Fibroblast of skin of left quadriceps (primary cell): Measurements from ENCODE around the gene GDE1.

ENCODE experiments used
- DNase-seq, 2 experiments: peaks; one replicate each; pipeline ENCODE4 v3.0.0-alpha.2; 2013; ENCODE audit warnings: low read depth in 2 of 2

Gene GDE1

DNA sequence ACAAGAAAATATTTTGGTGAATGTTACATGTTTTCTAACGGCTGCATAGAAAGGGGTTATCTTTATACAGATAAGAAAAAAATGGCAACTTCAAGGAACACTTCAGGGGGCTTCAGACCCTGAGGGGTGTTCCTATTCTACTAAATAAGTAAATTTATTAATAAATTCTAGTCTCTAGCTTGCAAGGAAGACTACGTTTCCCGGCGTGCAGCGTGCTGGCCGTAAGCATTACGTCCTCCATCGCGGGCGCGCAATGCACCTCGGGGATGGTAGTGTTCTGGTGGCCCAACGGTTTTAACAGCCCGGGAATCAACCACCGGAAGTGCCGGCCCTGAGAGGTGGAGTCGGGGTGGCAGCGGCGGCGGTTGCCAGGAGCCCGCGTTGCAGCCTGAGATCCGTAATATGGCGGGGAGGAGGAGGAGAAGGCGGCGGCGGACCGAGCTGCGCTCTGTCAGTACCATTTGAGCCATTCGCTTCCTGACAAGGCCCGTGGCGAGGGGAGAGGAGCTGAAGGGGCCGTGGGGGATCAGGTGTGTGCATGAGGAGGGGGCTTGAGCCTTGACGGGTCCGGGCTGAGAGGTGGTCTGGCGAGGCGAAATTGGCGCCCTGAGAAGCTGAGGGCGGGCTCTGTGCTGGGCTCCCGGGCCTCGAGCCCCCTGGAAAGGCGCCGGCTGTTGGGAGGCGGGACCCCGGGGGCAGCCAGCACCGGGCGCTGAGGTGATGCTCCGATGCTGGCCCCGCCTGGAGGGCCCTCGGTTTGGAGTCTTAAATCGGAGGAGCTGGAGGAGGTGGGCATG is 1.9 kb upstream of the GDE1 start, which contains the start of gene CCP110:
Gene CCP110, plus strand, starts transcription at position 384 of the 797 bp plus-strand sequence. CDS start 3,940 bp downstream, outside the sequence.
- DNase-seq, result peak; percentile 88 to 89

DNA sequence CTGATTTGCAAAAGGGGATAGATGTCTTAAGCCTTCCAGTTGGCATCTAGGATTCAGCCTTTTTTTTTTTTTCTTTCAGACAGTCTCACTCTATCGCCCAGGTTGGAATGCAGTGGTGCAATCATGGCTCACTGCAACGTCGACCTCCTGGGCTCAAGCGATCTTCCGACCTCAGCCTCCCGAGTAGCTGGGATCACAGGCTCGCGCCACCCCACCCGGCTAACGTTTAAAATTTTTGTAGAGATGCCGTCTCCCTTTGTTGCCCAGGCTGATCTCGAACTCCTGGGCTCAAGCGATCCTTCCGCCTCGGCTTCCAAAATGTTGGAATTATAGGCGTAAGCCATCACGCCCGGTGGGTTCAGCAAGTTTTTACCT is 1.3 kb upstream of the GDE1 start:
- DNase-seq, result no peak

- no peak for DNase-seq
Observed at GRCh38 chr16:19522760-19523159, 862 bp upstream of the GDE1 start.

DNA sequence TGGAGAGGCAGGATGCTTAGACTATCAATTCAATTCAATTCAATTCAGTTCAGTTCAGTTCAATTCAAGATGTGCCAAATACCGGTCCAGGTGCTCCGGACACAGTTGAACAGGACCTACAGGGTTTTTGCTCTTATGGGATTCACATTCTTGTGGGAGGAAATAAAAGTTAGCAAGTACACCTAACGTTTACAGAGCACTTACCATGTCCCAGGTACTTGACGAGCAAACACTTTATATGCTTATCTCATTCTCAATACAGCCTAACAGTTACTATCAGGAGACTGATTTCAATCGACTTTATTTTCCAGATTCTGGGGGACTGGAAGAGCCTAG is 467 bp upstream of the GDE1 start:
- DNase-seq, result no peak

DNA sequence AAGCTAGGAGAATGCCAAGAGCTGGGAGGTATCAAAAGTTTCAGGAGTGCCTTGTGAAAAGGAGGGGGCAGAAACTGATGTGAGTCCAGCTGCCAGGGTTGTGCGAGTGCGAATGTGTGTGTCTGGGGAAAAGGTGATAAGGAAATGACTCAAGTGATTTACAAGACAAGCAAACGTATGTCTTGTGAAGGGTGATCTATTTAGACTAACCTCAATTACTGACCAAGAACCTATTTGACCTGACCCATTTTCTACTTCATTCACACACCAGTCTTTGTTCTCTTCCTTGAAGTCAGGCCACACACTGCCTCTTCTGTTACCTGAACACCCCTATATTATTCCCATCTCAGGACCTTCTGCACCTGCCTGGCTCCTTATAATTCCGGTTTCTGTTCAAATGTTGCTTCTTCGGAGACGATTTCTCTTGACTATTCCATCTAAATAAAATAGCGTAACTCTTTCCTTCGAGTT is 1.0 kb downstream of the GDE1 start:
- DNase-seq, result no peak

DNA sequence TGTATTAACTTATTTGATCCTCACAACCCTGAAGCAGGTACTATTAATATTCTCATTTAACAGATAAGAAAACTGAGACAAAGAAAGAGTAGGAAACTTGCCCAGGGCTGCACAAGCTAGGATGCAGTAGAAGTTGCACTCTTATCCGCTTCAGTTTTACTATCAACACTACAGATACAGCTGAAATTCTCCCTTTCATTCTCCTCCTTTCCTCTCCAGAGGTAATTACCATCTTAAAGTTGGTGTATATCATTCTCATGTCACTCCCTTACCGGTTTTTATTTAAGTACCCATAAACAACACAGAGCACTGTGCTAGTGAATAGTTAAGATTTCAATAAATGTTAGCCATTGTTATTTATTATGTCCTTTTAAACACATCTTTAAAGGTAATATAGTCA is 3.5 kb downstream of the GDE1 start:
- no peak for DNase-seq

GRCh38 chr16:19517424-19518089 is 4.3 kb downstream of the GDE1 start:
- no peak for DNase-seq

DNA sequence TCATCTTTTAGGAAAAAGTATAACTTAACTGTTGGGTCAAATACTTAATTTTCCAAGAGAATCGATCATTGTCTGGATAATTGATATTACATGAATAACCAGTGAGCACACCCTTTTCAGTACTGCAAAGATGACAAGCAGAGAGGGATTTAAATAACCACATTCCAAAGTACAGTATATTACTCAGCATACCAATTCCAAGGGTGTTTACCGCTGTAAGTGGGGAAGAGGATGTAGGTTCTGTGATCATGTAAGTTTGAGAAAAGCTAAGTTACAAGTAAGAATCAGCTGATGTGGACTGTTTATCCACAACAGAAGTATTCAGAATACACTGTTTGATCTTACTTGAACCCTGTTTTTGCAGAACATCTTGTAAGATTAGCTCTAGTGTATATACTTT is 6.1 kb downstream of the GDE1 start:
- no peak for DNase-seq

- DNase-seq, result no peak
Observed at GRCh38 chr16:19513377-19514053, 8.4 kb downstream of the GDE1 start.

DNA sequence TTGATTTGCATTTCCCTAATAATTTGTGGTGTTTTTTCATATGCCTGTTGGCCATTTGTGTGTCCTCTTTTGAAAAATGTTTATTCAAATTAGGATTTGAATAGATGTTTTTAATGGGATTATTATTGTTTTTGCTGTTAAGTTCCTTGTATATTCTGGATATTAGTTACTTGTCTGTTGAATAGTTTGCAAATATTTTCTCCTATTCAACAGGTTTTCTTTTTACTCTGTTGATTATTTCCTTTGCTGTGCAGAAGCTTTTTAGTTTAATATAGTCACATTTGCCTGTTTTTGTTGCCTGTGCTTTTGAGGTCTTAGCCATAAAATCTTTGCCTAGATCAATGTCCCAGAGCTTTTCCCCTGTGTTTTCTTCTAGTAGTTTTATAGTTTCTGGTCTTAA is 9.6 kb downstream of the GDE1 start:
- DNase-seq, result no peak

GRCh38 chr16:19507867-19508266 is 14.0 kb downstream of the GDE1 start:
- no peak for DNase-seq

GRCh38 chr16:19506965-19507364 is 14.9 kb downstream of the GDE1 start:
- DNase-seq, result no peak

DNA sequence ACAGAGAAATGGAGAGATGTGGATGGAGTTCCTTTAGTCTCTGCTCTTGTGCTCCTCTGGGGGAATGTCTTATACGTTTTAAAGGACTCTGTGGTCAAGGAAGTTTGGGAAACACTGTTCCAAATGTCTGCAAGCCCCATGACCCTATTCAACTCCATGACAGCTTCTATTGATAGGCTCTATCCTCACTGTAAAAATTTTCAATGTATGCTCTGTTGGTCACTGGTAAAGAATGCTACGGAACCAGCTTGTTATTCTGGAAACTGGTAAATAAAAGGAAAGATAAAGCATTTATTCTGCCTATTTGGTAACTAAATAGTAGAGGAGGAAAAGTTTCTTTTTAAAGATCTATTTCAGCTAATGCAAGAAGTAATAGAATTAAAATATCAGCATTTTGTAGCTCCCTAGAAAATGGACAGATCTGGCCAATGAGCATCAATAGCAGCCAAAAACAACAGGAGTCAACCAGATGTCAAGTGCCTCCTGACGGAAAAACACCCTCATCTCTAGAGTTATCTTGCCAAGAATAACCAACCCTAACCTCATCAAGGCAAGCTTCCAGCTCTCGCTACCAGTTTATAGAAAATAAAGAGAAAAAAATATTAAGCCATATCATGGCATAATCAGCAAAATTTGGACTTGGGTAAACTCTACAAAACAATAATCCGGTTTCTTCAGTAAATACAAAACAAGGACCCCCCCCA is 16.1 kb downstream of the GDE1 start:
- no peak for DNase-seq

GRCh38 chr16:19503461-19504075 is 18.3 kb downstream of the GDE1 start:
- no peak for DNase-seq

DNA sequence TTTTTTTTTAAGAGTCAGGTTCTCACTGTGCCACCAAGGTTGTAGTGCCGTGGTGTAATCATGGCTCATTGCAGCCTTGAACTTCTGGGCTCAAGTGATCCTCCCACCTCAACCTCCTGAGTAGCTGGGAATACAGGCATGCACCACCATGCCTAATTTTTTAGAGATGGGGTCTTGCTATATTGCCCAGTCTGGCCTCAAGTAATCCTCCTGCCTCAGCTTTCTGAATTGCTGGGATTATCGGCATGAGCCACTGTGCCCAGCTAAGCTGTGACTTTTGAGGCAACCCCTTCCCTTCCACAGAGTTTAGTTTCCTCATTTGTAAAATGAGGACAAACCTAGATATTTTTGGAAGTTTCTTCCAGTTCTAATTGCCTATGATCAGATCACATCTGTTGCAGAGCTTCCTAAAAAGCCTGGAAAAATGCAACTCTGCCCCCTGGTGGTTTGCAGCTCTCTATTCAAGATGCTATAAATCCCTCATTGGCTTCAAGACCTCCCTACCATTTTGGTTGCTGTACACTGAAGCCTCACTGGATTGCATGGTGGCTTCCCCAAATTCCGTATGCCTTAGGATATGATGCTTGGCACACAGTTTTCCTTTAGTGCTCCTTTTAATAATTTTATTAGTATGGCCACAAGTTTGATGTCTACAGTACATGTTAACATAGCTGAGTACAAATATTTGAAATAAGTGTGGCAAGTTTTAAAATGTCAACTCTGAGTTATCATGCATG is 19.3 kb downstream of the GDE1 start:
- DNase-seq, result peak; percentile 45 to 48

DNA sequence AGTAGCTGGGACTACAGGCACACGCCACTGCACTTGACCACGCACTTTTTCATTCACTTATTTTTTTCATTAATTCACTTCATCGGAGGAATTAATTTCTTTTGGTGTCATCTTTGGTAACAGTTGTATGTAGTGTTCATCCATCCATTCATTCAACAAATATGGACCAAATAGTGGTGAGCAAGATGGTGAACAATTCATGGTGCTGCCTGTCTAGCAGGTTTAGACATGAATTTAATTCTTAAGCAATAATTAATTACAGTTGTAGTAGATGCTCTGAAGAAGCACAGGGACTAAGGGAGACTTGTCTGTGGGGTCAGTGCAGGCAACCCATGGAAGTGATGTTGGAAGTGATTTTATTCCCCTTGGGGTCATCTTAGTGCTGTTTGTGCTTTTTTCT is 22.4 kb downstream of the GDE1 start:
- DNase-seq, result no peak

- no peak for DNase-seq
Observed at GRCh38 chr16:19499006-19499405, 22.9 kb downstream of the GDE1 start.

GRCh38 chr16:19497176-19497575 is 24.7 kb downstream of the GDE1 start:
- no peak for DNase-seq

DNA sequence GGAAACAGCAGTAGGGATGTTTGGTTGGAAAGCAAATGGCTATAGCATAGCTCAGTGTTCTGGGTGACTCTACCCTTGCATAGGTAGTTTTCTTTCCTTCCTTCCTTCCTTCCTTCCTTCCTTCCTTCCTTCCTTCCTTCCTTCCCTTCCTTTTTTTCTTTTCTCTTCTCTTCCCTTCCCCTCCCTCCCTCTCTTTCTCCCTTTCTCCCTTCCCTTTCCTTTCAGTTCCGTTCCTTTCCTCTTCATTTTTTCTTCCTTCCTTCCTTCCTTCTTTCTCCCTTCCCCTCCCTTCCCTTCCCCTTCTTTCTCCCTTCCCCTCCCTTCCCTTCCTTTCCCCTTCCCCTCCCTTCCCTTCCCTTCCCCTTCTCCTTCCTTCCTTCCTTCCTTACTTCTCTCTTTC is 31.3 kb downstream of the GDE1 start:
- DNase-seq, result no peak

DNA sequence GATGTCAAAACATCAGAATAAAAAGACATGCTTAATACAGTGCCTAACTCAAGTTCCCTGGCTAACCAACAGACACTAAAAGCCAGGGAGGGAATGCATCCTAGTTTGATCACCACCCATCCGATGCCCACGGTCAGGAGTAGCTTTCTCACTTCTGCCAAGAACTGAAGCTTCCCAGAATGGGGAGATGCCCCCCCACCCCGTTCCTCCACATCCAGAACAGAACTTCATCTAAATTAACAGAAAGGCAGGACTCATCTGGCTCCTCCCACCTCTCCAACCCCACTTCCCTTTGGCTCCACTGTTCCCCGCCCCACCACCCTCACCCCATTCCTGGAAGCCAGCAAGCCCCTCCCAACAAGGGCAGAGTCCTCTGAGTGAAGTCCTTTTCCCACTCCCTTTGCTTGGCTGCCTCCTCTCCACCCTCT is 33.7 kb downstream of the GDE1 start:
- DNase-seq, result no peak

DNA sequence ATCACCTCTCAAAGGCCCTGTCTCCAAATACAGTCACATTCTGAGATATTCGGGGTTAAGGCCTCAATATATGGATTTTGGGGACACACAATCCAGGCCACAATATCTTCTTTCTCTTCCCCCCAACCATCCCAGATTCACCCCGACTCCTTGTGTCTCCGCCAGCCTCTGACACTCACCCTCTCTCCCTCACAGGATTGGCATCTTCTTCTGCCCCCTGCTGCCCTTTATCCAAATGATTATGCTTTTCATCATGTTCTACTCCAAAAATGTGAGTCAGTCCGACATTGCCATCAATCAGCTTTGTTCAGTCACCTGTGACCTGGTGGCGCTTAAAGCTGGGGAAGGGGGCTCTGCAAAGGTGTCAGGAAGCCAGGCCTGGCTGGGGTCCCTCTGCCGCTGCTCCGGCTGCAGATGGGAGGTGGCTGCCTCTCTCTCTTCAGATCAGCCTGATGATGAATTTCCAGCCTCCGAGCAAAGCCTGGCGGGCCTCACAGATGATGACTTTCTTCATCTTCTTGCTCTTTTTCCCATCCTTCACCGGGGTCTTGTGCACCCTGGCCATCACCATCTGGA is 35.1 kb downstream of the GDE1 start:
- no peak for DNase-seq
